NCI-H226 (cell line): ENCODE data around the gene RLN3.
"Not testable (repeated sequence)": the region's sequence is repeated elsewhere in the genome, so short reads cannot be mapped to it uniquely, and the experiment has no call there.

Experiments
- DNase-seq: peaks from one replicate; pipeline ENCODE4 v3.0.0-alpha.2; 2015

RLN3 gene

GRCh38 chr19:13995878-13996765 is 31.8 kb upstream of the RLN3 start:
- DNase-seq, result no peak

GRCh38 chr19:13996928-13997630 is 30.9 kb upstream of the RLN3 start:
- DNase-seq, result no peak

GRCh38 chr19:13997631-13997962 is 30.4 kb upstream of the RLN3 start:
- DNase-seq, result no peak

DNA sequence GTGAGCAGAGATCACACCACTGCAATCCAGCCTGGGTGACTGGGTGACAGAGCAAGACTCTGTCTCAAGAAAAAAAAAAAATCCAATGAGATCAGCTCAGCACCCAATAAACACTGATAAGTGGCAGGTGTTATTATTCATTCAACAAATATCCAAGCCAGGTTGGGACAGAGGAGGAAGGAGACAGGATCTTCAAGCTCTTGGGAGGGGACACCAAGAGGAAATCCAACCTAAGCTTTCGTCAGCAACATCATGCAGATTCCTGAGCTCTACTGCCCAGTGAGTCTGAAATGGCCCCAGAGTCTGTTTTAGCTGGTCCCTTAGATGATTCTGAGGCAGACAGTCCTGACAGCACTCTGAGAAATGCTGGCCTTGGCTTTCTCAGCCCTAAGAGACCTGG is 29.5 kb upstream of the RLN3 start:
- no peak for DNase-seq

DNA sequence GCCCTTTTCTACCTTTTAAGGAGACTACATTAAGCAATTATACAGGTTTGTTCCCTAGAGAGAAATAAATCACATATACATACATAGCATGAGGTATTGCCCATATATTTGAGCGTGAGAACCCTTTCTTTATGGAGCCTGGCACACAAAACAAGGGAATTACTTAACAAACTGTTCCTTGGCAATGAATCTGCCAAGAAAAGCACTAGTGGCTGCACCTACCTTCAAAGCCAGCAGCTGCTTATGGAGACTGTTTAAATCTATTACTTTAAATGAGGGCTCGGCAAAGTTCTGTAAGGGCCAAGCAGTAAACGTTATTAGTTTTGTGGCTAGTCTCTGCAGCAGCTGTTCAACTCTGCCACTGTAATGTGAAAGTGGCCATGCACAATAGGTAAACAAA is 28.9 kb upstream of the RLN3 start:
- no peak for DNase-seq

GRCh38 chr19:14000691-14001375 is 27.1 kb upstream of the RLN3 start:
- no peak for DNase-seq

DNA sequence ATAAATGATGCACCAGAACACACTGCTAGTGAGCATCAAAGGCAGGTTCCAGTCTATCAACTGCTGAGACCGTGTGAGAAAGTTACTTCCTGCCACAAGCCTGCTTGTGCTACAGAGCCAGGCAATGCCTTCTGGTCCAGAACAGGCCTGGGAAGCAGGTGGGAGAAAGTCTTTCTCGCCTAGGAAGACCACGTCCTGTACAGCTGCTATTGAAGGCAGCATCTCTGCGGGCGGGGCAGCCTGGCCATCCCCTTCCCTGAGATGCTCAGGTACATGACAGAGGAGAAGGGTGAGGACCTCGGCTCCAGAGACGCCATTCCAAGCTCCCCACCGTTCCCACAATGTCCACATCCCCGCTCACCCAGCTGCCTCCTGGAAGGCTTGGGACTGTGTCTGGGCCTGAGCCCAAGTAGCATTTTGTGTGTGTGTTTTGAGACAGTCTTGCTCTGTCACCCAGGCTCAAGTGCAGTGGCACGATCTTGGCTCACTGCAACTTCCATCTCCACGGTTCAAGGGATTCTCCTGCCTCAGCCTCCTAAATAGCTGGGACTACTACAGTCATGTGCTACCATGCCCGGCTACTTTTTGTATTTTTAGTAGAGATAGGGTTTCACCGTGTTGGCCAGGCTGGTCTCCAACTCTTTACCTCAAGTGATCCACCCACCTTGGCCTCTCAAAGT is 25.2 kb upstream of the RLN3 start:
- no peak for DNase-seq

DNA sequence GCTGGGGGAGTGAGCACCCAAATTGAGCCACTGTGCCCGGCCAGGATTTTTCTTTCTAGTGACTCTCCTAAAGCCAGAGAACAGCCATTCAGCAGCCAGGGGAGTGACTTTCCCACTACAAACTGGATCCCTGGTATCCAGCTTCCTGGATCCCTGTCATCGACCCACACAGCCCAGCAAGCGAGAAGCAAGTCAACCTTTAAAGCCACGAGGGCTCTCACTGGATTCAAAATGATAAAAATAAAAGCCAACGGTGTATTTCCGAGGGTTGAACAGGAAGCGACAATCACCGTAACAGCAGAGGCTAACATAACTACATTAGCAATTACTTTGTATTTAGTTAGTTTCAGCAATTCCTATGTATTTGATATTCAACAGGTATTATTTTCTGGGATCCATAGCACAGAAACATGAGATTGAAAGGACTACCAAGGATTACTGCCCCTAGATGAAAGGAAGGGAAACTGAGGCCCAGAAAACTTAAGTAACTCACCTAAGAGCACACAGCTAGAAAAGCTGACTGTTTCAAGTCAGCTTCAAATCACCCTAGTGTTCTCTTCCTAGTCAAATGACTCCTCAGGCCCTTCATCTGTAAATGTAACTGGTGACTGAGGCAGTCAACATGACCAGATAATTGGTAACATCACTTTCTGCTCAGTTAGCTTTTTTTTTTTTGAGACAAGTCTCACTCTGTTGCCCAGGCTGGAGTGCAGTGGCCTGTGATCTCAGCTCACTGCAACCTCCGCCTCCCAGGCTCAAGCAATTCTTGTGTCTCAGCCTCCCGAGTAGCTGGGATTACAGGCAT is 24.5 kb upstream of the RLN3 start:
- DNase-seq, result no peak

GRCh38 chr19:14004619-14005348 is 23.2 kb upstream of the RLN3 start:
- no peak for DNase-seq

DNA sequence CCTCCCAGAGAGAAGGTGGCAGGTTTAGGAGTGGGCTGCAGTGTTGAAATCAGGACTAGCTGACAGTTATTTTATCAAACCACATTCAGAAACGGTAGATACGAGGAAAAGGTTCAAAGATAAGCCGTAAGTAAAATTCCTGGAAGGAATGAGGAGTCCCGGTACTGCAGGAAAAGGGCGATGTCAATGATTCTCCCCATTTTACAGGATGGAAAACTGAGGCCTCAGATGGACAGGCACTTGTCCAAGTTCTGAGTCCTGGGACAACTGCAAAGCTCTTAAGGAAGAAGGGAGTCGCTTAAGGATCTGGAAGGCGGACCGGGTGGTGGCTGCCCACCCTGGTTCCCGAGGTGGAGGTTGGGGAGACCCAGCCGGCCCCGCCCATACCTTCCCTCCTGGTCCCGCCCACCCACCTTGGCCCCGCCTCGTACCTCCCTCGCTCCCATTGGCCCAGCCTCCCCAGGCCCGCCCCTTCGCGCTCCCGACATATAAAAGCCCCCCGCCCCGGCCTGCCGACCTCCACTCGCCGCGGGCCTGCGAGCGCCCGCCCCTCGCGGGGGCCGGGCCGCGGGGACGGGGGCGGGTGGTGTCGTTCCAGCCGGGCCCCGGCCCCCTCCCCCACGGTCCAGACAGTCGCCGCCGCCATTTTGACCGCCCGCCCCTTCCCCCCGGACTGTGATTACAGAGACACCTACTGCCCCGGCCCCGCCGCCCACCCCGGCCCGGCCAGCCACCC is 22.4 kb upstream of the RLN3 start:
- peak; percentile 72 for DNase-seq

- DNase-seq, result peak; percentile 100
Measured at GRCh38 chr19:14006085-14006765, 21.7 kb upstream of the RLN3 start, which contains the start of gene RFX1. RFX1 (minus strand) TSS chr19:14006320; CDS start chr19:13993843, 12,477 bp downstream.

DNA sequence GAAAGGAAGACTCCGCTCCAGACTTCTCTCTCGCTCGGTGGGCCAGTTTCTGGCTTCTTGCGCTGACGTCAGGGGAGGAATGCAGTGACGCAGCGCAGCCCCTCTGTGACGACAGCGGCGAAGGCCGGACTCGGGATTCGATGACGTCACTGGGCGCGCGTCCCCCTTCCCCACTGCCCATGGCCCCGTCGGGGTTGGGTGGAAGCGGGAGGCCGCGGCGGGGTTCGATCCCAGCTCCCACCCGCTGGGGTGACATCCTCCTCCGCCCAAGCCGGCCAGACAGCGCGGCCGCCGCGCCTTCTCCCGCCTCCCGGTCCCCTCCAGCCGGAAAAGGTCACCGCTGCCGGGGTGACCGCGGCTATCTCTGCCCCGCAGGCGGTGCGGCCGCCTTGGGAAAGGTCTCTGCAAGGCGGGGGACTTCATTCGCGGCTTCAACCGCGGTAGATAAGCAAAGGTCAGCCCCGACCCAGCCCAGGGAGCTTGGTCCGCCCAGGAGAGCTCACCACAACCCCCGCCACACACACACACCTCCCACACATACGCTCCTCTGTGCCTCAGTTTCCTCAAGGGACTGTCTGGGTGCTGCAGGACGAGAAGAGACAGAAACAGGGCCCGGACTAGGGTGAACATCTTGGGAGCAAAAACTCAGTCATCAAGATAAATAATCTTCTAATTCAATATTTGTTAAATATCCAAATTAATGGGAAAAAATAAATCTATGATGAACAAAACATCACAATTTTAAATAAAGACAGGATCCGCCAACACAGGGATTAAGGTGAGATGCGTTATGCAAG is 21.0 kb upstream of the RLN3 start:
- no peak for DNase-seq

DNA sequence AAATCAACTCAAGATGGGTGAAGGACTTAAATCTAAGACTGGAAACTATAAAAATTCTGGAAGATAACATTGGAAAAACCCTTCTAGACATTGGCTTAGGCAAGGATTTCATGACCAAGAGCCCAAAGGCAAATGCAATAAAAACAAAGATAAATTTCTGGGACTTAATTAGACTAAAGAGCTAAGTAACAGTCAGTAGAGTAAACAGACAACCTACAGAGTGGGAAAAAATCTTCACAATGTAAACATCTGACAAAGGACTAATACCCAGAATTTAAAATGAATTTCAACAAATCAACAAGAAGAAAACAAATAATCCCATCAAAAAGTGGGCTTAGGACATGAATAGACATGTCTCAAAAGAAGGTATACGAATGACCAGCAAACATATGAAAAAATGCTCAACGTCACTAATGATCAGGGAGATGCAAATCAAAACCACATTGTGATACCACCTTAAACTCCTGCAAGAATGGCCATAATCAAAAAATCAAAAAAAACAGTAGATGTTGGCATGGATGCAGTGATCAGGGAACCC is 15.5 kb upstream of the RLN3 start:
- no peak for DNase-seq

- DNase-seq, result no peak
Measured at GRCh38 chr19:14015524-14016035, 12.4 kb upstream of the RLN3 start.

GRCh38 chr19:14019100-14019499 is 8.8 kb upstream of the RLN3 start:
- no peak for DNase-seq

- DNase-seq, result not testable (repeated sequence)
Measured at GRCh38 chr19:14019739-14020138, 8.2 kb upstream of the RLN3 start.

DNA sequence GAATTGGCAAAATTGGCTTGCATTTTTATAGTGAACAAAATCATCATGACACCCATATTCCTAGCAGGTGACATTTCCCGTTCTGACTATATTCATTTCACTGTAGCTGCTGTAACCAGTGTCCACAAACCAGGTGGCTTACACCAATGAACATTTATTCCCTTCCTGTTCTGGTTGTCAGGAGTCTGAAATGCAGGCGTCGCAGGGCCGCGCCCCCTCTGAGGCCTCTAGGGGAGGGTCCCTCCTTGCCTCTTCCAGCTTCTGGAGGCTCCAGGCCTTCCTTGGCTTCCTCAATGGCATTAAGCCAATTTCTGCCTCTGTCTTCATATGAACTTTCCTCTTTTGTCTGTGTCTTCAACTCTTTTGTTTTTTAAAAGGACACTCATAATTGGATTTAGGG is 6.5 kb upstream of the RLN3 start:
- DNase-seq, result no peak

DNA sequence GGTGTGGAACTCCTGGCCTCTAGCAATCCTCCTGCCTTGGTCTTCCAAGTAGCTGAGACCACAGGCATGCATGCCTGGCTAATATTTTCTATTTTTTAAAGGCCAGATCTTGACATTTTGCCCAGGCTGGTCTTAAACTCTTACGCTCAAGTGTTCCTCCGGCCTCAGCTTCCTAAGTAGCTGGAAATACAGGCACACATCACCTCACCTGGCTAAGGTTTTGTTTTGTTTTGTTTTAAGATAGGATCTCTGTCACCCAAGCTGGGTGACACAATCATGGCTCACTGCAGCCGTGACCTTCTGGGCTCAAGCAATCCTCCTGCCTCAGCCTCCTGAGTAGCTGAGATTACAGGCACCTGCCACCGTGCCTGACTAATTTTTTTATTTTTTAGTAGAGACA is 5.5 kb upstream of the RLN3 start:
- DNase-seq, result peak; percentile 16
